Measurements from ENCODE around the gene KIRREL3. TPM values are rescaled to one million over a fixed set of nuclear protein-coding genes. Genes with fewer than 3 reads are reported as not detected.

KIRREL3 gene
- total and polyA plus RNA-seq, 2 of the 4 experiments (the other 2 are of a cell fraction) = 10.9 to 15.9 TPM

- CTCF ChIA-PET = no interaction called here
Measured at GRCh38 chr11:126597041-126597440, 403.5 kb downstream of the KIRREL3 start.

More at GRCh38 chr11:126597041-126597440, 403.5 kb downstream of the KIRREL3 start:
- H3K27ac ChIP-seq (ENCODE audit: insufficient read depth, low read length) = no peak overlapping the region
- no peaks in the 10 kb centered on the region for H3K9me1 ChIP-seq (ENCODE audit: insufficient read depth, low read length)
- H3K9ac ChIP-seq (ENCODE audit: low read depth, low read length) = no peak overlapping the region
- H2AK9ac ChIP-seq (replicated peaks; ENCODE audit: low read depth, low read length, poor library complexity) = no peak overlapping the region
- H2AK5ac ChIP-seq (ENCODE audit: low read depth, low read length) = no peak overlapping the region
- H3K4me1 ChIP-seq (ENCODE audit: control insufficient read depth, insufficient read depth, low read length) = no peaks in the 10 kb centered on the region
- no peak overlapping the region for H2BK20ac ChIP-seq (ENCODE audit: low read depth, low read length)
- no peak overlapping the region for H3K4ac ChIP-seq (ENCODE audit: low read depth, low read length)
- no peaks in the 10 kb centered on the region for H3K9me3 ChIP-seq (ENCODE audit: control insufficient read depth, insufficient read depth, low read length)
- no peak overlapping the region for H3K14ac ChIP-seq (replicated peaks; ENCODE audit: low read depth, low read length)
- no peaks in the 10 kb centered on the region for H4K20me1 ChIP-seq (ENCODE audit: insufficient read depth, low read length)
- no peak overlapping the region for H2BK15ac ChIP-seq (ENCODE audit: low read depth, low read length)
- no peak for TF ChIP-seq ELK1 (IDR thresholded peaks at IDR 0.05; ENCODE audit: borderline replicate concordance, low read depth, low read length)
- TF ChIP-seq CHD1 (IDR thresholded peaks at IDR 0.05; ENCODE audit: low read depth, low read length) = no peak
- H3K36me3 ChIP-seq (ENCODE audit: control insufficient read depth, insufficient read depth, low read length) = no peaks in the 10 kb centered on the region
- no peak overlapping the region for H3K56ac ChIP-seq (ENCODE audit: extremely low read depth, insufficient read depth, low read length)
- ATAC-seq (ENCODE audit: low read depth) (no peak), DNase-seq (no peak)
- H2BK120ac ChIP-seq (ENCODE audit: low read depth, low read length) = no peak overlapping the region
- H3K79me1 ChIP-seq (ENCODE audit: low read depth in 1 of 2, low read length in 2 of 2) = no peaks in the 10 kb centered on the region; a peak in 1 of 4 replicates
- no peaks in the 10 kb centered on the region for H3K27me3 ChIP-seq (ENCODE audit: control insufficient read depth, insufficient read depth, low read length)
- H2BK5ac ChIP-seq (ENCODE audit: low read depth, low read length, poor library complexity, severe bottlenecking) = no peak overlapping the region
- no peak overlapping the region for H2AFZ ChIP-seq (replicated peaks; ENCODE audit: low read length, poor library complexity)
- BruUV-seq (replicated peaks) = no TSS peak
- dilution Hi-C loops (cut with HindIII; ENCODE audit: low sequenced_read_pairs, unreplicated experiment) = no loop called here
- no peak overlapping the region for H3K23ac ChIP-seq (ENCODE audit: low read depth, low read length)
- no peak overlapping the region for H3K18ac ChIP-seq (ENCODE audit: low read depth, low read length)
- no peak overlapping the region for H3K4me3 ChIP-seq (ENCODE audit: insufficient read depth, low read depth, low read length)
- POLR2A ChIA-PET (ENCODE audit: unreplicated experiment) = no interaction called here
- WGBS, 2 experiments (ENCODE audit: extremely low coverage in 2 of 2, insufficient read length in 1 of 2) = 68% methylated on average over 6 of the region's 10 CpGs; no CpG with 5 or more reads in 1 of the 2 experiments
- no peak overlapping the region for H4K5ac ChIP-seq (ENCODE audit: low read depth, low read length)
- no peak overlapping the region for H4K8ac ChIP-seq (ENCODE audit: low read depth in 2 of 2, low read length in 2 of 2)
- no peak overlapping the region for H4K91ac ChIP-seq (ENCODE audit: insufficient read depth, low read depth, low read length)
- in situ Hi-C loops (cut with MboI; ENCODE audit: low sequenced_read_pairs) = no loop called here
- intact Hi-C loops (cut with micrococcal nuclease) = no loop called here
- no peak overlapping the region for H3K4me2 ChIP-seq (ENCODE audit: low read depth, low read length)

Measured in IMR-90 (cell line).